NCI-H1436 treated with DMSO at 0.1 percent for 48 hours (cell line): Measurements from ENCODE around the gene ENOPH1.
"Not testable (repeated sequence)": the region's sequence is repeated elsewhere in the genome, so short reads cannot be mapped to it uniquely, and the experiment has no call there.

Experiments
- DNase-seq: peaks from one replicate; lab custom pipeline; 2025; lab: John Stamatoyannopoulos, UW

Gene ENOPH1

GRCh38 chr4:82430193-82430963 is at the start of gene ENOPH1, which contains the start of gene HNRNPDL:
Gene ENOPH1 (plus strand): TSS chr4:82430590. CDS start chr4:82430830, 240 bp downstream.
Gene HNRNPDL (minus strand): TSS chr4:82430462. CDS start chr4:82429690, 772 bp downstream.
- DNase-seq: peak; percentile 83

- no peak for DNase-seq
These were observed 49.6 kb upstream of the ENOPH1 start for GRCh38 chr4:82380831-82381230.

GRCh38 chr4:82381235-82381634 is 49.2 kb upstream of the ENOPH1 start:
- no peak for DNase-seq

- no peak for DNase-seq
These were observed 48.6 kb upstream of the ENOPH1 start for GRCh38 chr4:82381661-82382296.

GRCh38 chr4:82382751-82383150 is 47.6 kb upstream of the ENOPH1 start:
- no peak for DNase-seq

- DNase-seq: not testable (repeated sequence)
These were observed 44.1 kb upstream of the ENOPH1 start for GRCh38 chr4:82386312-82386711.

- no peak for DNase-seq
These were observed 42.0 kb upstream of the ENOPH1 start for GRCh38 chr4:82388405-82388804.

- not testable (repeated sequence) for DNase-seq
These were observed 40.3 kb upstream of the ENOPH1 start for GRCh38 chr4:82390061-82390460.

- DNase-seq: no peak
These were observed 35.5 kb upstream of the ENOPH1 start for GRCh38 chr4:82394896-82395295.

GRCh38 chr4:82397527-82397926 is 32.9 kb upstream of the ENOPH1 start:
- DNase-seq: no peak

- DNase-seq: no peak
These were observed 32.1 kb upstream of the ENOPH1 start for GRCh38 chr4:82398263-82398662.

- DNase-seq: no peak
These were observed 28.8 kb upstream of the ENOPH1 start for GRCh38 chr4:82401600-82401999.

- no peak for DNase-seq
These were observed 28.1 kb upstream of the ENOPH1 start for GRCh38 chr4:82402196-82402775.

- no peak for DNase-seq
These were observed 26.7 kb upstream of the ENOPH1 start for GRCh38 chr4:82403725-82404124.

GRCh38 chr4:82415061-82415460 is 15.3 kb upstream of the ENOPH1 start:
- not testable (repeated sequence) for DNase-seq

GRCh38 chr4:82415922-82416365 is 14.4 kb upstream of the ENOPH1 start:
- DNase-seq: no peak

GRCh38 chr4:82419451-82419850 is 10.9 kb upstream of the ENOPH1 start:
- DNase-seq: no peak

GRCh38 chr4:82421796-82422560 is 8.4 kb upstream of the ENOPH1 start:
- no peak for DNase-seq

GRCh38 chr4:82422616-82423015 is 7.8 kb upstream of the ENOPH1 start:
- DNase-seq: no peak

GRCh38 chr4:82423245-82424054 is 6.9 kb upstream of the ENOPH1 start:
- no peak for DNase-seq

- DNase-seq: no peak
These were observed 4.9 kb upstream of the ENOPH1 start for GRCh38 chr4:82425478-82425877.
